Vagina (tissue), 2 donors: ENCODE results near the gene SLC6A7.

ENCODE experiments used
- CTCF ChIP-seq, 3 experiments: fragments of 450-650 bp in 2 of 3; fragments of 200-600 bp in 1 of 3; sonication (generic) in 1 of 3; IDR thresholded peaks; one replicate each; pipeline ENCODE4 v1.5.1; 2017 to 2019; ENCODE audit warnings: antibody characterized with exemption in 3 of 3, mild to moderate bottlenecking in 2 of 3, moderate library complexity in 2 of 3
- POLR2AphosphoS5 ChIP-seq, 2 donors: sonication (generic); formaldehyde crosslinking; IDR thresholded peaks; one replicate each; pipeline ENCODE4 v1.9.0; 2017; ENCODE audit warnings: antibody characterized with exemption in 2 of 2, mild to moderate bottlenecking in 2 of 2, low read depth in 1 of 2; ENCODE audit not compliant: insufficient read depth in 1 of 2

GRCh38 chr5:150186137-150186536, 3.7 kb upstream of the SLC6A7 start:
- no peak for TF ChIP-seq CTCF (IDR thresholded peaks at IDR 0.05)
- no peak for TF ChIP-seq POLR2AphosphoS5 (IDR thresholded peaks at IDR 0.05; ENCODE audit: insufficient read depth in 1 of 2, low read depth in 1 of 2)
